ENCODE measurements around the gene MPV17L2. TPM values are rescaled to one million over a fixed set of nuclear protein-coding genes. Genes with fewer than 3 reads are reported as not detected.

MPV17L2 gene
- polyA plus RNA-seq, 1 donor from 2014 or later: 17.7 TPM

DNA sequence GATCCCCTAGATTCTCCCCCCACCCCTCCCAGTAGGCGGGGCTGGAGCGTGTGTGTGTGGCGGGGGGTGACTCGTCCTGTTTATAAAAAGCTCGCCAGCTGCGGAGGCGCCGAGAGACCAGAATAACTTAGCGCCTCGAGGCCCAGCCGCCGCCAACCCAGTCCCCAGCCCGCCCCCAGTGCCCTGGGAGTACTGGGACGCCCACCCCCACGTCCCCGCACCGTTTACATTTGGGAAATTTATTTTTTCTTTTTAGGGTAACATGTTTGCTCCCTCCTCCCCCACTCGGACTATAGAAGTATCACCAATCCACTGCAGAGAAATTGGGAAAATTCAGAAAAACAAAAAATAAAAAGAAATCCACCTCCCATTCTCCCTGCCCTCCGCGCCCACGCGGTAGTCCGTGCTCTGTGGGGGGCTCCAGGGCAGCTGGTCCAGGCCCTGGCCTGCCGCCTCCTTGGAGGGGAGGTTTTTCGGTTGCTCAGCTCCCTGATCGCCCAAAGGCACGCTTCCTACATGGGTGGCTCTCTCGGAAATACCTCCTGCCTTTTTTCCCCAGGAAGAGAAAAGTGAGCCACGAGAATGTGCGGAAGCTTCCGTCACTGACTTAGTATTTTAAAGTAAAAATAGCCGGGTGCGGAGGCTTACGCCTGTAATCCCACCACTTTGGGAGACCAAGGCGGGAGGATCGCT lies 12.3 kb downstream of the MPV17L2 start:
- Histone ChIP-seq H3K4me2 (ENCODE audit: low read length) (peak overlapping the region; percentile 64), H3F3A (ENCODE audit: insufficient read depth, low read length, poor library complexity, severe bottlenecking) (peaks cover 3% of the 10 kb centered on the region), H3K27me3 (ENCODE audit: insufficient read depth, low read depth, low read length) (no peaks in the 10 kb centered on the region), H3K4me3 (ENCODE audit: low read length) (peak overlapping the region; percentile 92), H3K36me3 (ENCODE audit: insufficient read depth, low read length) (no peaks in the 10 kb centered on the region), H2AFZ (ENCODE audit: low read depth, low read length) (no peak overlapping the region), H4K20me1 (ENCODE audit: insufficient read depth) (no peaks in the 10 kb centered on the region), H3K9me3 (ENCODE audit: low read length) (no peaks in the 10 kb centered on the region), H3K9me2 (ENCODE audit: insufficient read depth, low read length) (no peaks in the 10 kb centered on the region), H3K27ac (ENCODE audit: low read length) (peak overlapping the region; percentile 94), H3K79me2 (replicated peaks; ENCODE audit: insufficient read depth, low read length) (peaks cover 16% of the 10 kb centered on the region), H3K9ac (ENCODE audit: low read length) (peak overlapping the region; percentile 86)
- TF ChIP-seq SMC3 (conservative IDR thresholded peaks at IDR 0.05; ENCODE audit: poor library complexity) (no peak), TAF1 (IDR thresholded peaks at IDR 0.05; ENCODE audit: low read depth) (peak; percentile 17)

GRCh38 chr19:18206018-18206417 lies 13.0 kb downstream of the MPV17L2 start:
- H3K27me3 ChIP-seq (ENCODE audit: insufficient read depth, low read depth, low read length): no peaks in the 10 kb centered on the region
- H3K36me3 ChIP-seq (ENCODE audit: insufficient read depth, low read length): no peaks in the 10 kb centered on the region
- H3K9me2 ChIP-seq (ENCODE audit: insufficient read depth, low read length): no peaks in the 10 kb centered on the region
- no peak overlapping the region for H2AFZ ChIP-seq (ENCODE audit: low read depth, low read length)
- peaks cover 3% of the 10 kb centered on the region for H3F3A ChIP-seq (ENCODE audit: insufficient read depth, low read length, poor library complexity, severe bottlenecking)
- no peak overlapping the region for H3K4me2 ChIP-seq (ENCODE audit: low read length)
- no peaks in the 10 kb centered on the region for H4K20me1 ChIP-seq (ENCODE audit: insufficient read depth)
- H3K9me3 ChIP-seq (ENCODE audit: low read length): no peaks in the 10 kb centered on the region
- no peak overlapping the region for H3K9ac ChIP-seq (ENCODE audit: low read length)
- TF ChIP-seq RAD21 (conservative IDR thresholded peaks at IDR 0.05) (no peak), REST (IDR thresholded peaks at IDR 0.05; ENCODE audit: borderline replicate concordance) (no peak), MXI1 (conservative IDR thresholded peaks at IDR 0.05; ENCODE audit: poor library complexity, severe bottlenecking) (no peak), POLR2AphosphoS5 (IDR thresholded peaks at IDR 0.05) (no peak), EP300 (conservative IDR thresholded peaks at IDR 0.05; ENCODE audit: poor library complexity, severe bottlenecking) (no peak), EZH2 (IDR thresholded peaks at IDR 0.05; ENCODE audit: borderline replicate concordance, insufficient read depth, low read length, poor library complexity, severe bottlenecking) (no peak), SMC3 (conservative IDR thresholded peaks at IDR 0.05; ENCODE audit: poor library complexity) (no peak), TAF1 (IDR thresholded peaks at IDR 0.05; ENCODE audit: low read depth) (no peak), CTCF (IDR thresholded peaks at IDR 0.05; ENCODE audit: poor library complexity, severe bottlenecking) (no peak)
- no peak overlapping the region for H3K27ac ChIP-seq (ENCODE audit: low read length)
- H3K79me2 ChIP-seq (replicated peaks; ENCODE audit: insufficient read depth, low read length): peaks cover 16% of the 10 kb centered on the region
- no peak overlapping the region for H3K4me3 ChIP-seq (ENCODE audit: low read length)
